PC-3 (cell line): ENCODE measurements around the gene LENG9. TPM values are rescaled to one million over a fixed set of nuclear protein-coding genes. Genes with fewer than 3 reads are reported as not detected.

ENCODE experiments used
- ATAC-seq: fragments of 200-7000 bp; cut with Tn5 transposase; 2 replicates; pipeline ENCODE4 v1.9.1; 2020; ENCODE audit warnings: mild to moderate bottlenecking, moderate library complexity
- BruUV-seq: library from RNA; stranded (reverse); fragments of 400-500 nt; replicated peaks from 2 replicates; lab custom pipeline; 2021; lab: Mats Ljungman, UMichigan
- CTCF ChIA-PET: fragments of 300-600 bp; sonication (Branson Sonifier 250); formaldehyde crosslinking; loops from one replicate; lab custom pipeline; 2022; ENCODE audit warnings: antibody characterized with exemption; lab: Charles Lee
- POLR2A ChIA-PET: fragments of 300-600 bp; sonication (Branson Sonifier 250); formaldehyde crosslinking; loops from one replicate; lab custom pipeline; 2022; ENCODE audit warnings: antibody characterized with exemption; ENCODE audit not compliant: unreplicated experiment; lab: Charles Lee
- DNase-seq: peaks from one replicate; pipeline ENCODE4 v3.0.0-alpha.2; 2015
- H2AFZ ChIP-seq: fragments of 300-600 bp; sonication (generic); 2 replicates; pipeline ENCODE4 v1.6.0; 2016; ENCODE audit warnings: antibody characterized with exemption, low read length
- H3F3A ChIP-seq: fragments of 300-600 bp; sonication (generic); one replicate; pipeline ENCODE4 v1.6.0; 2017; ENCODE audit warnings: antibody characterized with exemption, low read length, control low read depth, mild to moderate bottlenecking; ENCODE audit not compliant: unreplicated experiment
- H3K27ac ChIP-seq: fragments of 300-600 bp; sonication (generic); 2 replicates; pipeline ENCODE4 v1.5.1; 2016; ENCODE audit warnings: mild to moderate bottlenecking, low read length
- H3K27me3 ChIP-seq: fragments of 300-600 bp; sonication (generic); 2 replicates; pipeline ENCODE4 v1.6.1; 2016; ENCODE audit warnings: low read length, mixed read lengths
- H3K36me3 ChIP-seq: fragments of 300-600 bp; sonication (generic); 2 replicates; pipeline ENCODE4 v1.6.1; 2016; ENCODE audit warnings: low read depth, mixed run types, low read length, mixed read lengths
- H3K4me1 ChIP-seq: fragments of 300-600 bp; sonication (generic); 2 replicates; pipeline ENCODE4 v1.5.1; 2016; ENCODE audit warnings: low read length; ENCODE audit not compliant: insufficient read depth
- H3K4me2 ChIP-seq: fragments of 300-600 bp; sonication (generic); 2 replicates; pipeline ENCODE4 v1.6.0; 2016; ENCODE audit warnings: low read length
- H3K4me3 ChIP-seq: fragments of 300-600 bp; sonication (generic); 2 replicates; pipeline ENCODE4 v1.5.1; 2016; ENCODE audit warnings: mild to moderate bottlenecking, low read length, mixed read lengths
- H3K79me2 ChIP-seq: fragments of 300-600 bp; sonication (generic); 2 replicates; pipeline ENCODE4 v1.6.1; 2017; ENCODE audit warnings: low read length, mixed read lengths
- H3K9ac ChIP-seq: fragments of 300-600 bp; sonication (generic); 2 replicates; pipeline ENCODE4 v1.6.0; 2016; ENCODE audit warnings: mild to moderate bottlenecking, low read length
- H3K9me2 ChIP-seq: fragments of 300-600 bp; sonication (generic); replicated peaks from 2 replicates; pipeline ENCODE4 v1.6.1; 2016; ENCODE audit warnings: mixed run types, low read length, mixed read lengths
- H3K9me3 ChIP-seq: fragments of 300-600 bp; sonication (generic); 2 replicates; pipeline ENCODE4 v1.6.1; 2016; ENCODE audit warnings: low read length, mixed read lengths
- H4K20me1 ChIP-seq: fragments of 300-600 bp; sonication (generic); 2 replicates; pipeline ENCODE4 v1.6.1; 2016; ENCODE audit warnings: low read length, mixed read lengths
- EZH2 ChIP-seq: fragments of 300-600 bp; sonication (generic); IDR thresholded peaks from one replicate; pipeline ENCODE4 v1.6.1; 2017; ENCODE audit warnings: antibody characterized with exemption, mild to moderate bottlenecking, low read length; ENCODE audit not compliant: unreplicated experiment
- EZH2phosphoT487 ChIP-seq: fragments of 300-600 bp; sonication (generic); IDR thresholded peaks from 2 replicates; pipeline ENCODE4 v1.6.1; 2018; ENCODE audit warnings: mild to moderate bottlenecking, antibody characterized with exemption, low read length, borderline replicate concordance
- intact Hi-C: fragments of 100-400 bp; cut with micrococcal nuclease; formaldehyde crosslinking; loops from 2 replicates; pipeline ENCODE4 v1.9.0; 2023
- total RNA-seq: library from RNA; depleted of rRNA; stranded (reverse); fragments of >200 nt; gene quantifications from 2 replicates; pipeline ENCODE4 v1.2.3, GENCODE V29; 2014
- TF ChIP-seq, protein P1 (sequence below): fragments of 300-600 bp; sonication (generic); conservative IDR thresholded peaks from 2 replicates; pipeline ENCODE4 v1.5.1; 2017; ENCODE audit warnings: antibody characterized with exemption, low read depth, mild to moderate bottlenecking, low read length

The LENG9 gene
- total RNA-seq, 1 experiment from 2014 or later: 7.1 TPM

DNA sequence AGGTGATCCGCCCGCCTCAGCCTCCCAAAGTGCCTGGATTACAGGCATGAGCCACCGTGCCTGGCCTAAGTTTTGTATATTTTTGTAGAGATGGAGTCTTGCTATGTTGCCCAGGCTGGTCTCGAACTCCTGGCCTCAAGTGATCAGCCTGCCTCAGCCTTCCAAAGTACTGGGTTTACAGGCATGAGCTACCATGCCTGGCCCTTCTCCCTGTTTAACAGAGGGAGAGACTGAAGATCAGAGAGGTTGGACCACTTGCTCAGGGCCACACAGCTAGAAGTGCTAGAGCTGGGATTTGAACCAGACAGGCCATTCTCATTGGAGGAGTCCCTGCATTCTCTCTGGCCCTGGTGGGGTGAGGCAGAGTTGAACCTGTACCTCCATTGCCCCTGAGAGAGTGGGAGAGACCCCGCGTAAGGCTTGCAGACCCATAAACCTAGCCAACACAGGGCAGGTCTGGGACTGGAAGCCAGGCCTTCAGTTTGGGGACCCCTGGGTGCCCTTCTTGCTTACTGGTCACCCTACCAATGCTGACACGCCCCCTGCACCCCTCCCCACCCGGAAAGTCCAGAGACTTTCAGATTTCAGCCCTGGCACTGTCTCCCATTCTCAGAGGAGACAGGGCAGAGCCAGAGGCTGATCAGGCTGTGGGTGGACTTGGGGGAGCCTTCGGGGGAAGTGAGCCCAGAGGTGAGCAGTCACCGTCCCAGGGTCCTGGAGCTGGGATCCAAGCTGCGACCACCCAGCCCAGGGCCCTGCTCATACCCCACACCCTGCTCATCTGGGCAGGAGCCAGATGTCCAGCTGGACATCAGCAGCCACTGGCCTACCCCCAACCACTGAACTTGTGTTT, 35.0 kb downstream of the LENG9 start:
- POLR2A ChIA-PET: no interaction called here
- intact Hi-C loops: no loop called here
- TF ChIP-seq EZH2phosphoT487 (no peak), EZH2 (no peak)
- TF ChIP-seq, protein P1, sequence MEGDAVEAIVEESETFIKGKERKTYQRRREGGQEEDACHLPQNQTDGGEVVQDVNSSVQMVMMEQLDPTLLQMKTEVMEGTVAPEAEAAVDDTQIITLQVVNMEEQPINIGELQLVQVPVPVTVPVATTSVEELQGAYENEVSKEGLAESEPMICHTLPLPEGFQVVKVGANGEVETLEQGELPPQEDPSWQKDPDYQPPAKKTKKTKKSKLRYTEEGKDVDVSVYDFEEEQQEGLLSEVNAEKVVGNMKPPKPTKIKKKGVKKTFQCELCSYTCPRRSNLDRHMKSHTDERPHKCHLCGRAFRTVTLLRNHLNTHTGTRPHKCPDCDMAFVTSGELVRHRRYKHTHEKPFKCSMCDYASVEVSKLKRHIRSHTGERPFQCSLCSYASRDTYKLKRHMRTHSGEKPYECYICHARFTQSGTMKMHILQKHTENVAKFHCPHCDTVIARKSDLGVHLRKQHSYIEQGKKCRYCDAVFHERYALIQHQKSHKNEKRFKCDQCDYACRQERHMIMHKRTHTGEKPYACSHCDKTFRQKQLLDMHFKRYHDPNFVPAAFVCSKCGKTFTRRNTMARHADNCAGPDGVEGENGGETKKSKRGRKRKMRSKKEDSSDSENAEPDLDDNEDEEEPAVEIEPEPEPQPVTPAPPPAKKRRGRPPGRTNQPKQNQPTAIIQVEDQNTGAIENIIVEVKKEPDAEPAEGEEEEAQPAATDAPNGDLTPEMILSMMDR: no peak

DNA sequence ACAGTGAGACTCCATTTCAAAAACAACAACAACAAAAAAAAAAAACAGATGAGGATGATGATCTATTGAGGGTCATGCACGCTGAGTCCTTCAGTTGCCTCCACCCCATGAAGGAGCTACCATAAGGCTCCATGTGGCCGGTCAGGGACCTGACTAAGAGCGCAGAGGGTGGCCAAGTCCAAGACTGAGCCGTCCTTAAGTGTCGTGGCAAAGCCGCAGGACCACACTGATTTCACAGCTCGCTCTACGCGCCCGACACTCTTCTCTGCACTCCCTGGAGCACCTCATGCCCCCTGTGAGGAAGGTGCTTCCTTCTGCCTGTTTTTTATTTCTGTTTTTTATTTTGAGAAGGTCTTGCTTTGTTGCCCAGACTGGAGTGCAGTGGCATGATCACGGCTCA, 36.0 kb downstream of the LENG9 start:
- Histone ChIP-seq H3K4me1 (peaks cover 28% of the 10 kb centered on the region), H3K4me3 (no peak overlapping the region), H4K20me1 (no peaks in the 10 kb centered on the region), H3K27me3 (peaks cover 6% of the 10 kb centered on the region; the same call in 1 of the 2 replicates), H3K27ac (no peak overlapping the region), H3F3A (no peaks in the 10 kb centered on the region), H2AFZ (no peak overlapping the region), H3K79me2 (no peaks in the 10 kb centered on the region), H3K9ac (no peak overlapping the region), H3K4me2 (no peak overlapping the region), H3K9me2 (no peaks in the 10 kb centered on the region), H3K9me3 (no peaks in the 10 kb centered on the region), H3K36me3 (no peaks in the 10 kb centered on the region)
- no TSS peak for BruUV-seq
- DNase-seq (no peak), ATAC-seq (no peak)
- TF ChIP-seq EZH2 (no peak), EZH2phosphoT487 (no peak)
- TF ChIP-seq, protein P1: no peak
- CTCF ChIA-PET: no interaction called here
- intact Hi-C loops: no loop called here
- POLR2A ChIA-PET: no interaction called here

More for the DNA sequence above, 35.0 kb downstream of the LENG9 start:
- ATAC-seq (no peak), DNase-seq (no peak)
- peaks cover 6% of the 10 kb centered on the region; the same call in 1 of the 2 replicates for H3K27me3 ChIP-seq
- H3K79me2 ChIP-seq: no peaks in the 10 kb centered on the region
- H3F3A ChIP-seq: no peaks in the 10 kb centered on the region
- H3K4me3 ChIP-seq: no peak overlapping the region
- no peak overlapping the region for H3K4me2 ChIP-seq
- H4K20me1 ChIP-seq: no peaks in the 10 kb centered on the region
- H3K9me2 ChIP-seq: no peaks in the 10 kb centered on the region
- no peak overlapping the region for H2AFZ ChIP-seq
- H3K27ac ChIP-seq: no peak overlapping the region
- peaks cover 34% of the 10 kb centered on the region for H3K4me1 ChIP-seq
- H3K9ac ChIP-seq: no peak overlapping the region
- H3K36me3 ChIP-seq: no peaks in the 10 kb centered on the region
- CTCF ChIA-PET: no interaction called here
- no TSS peak for BruUV-seq
- H3K9me3 ChIP-seq: no peaks in the 10 kb centered on the region
